Stimulated activated CD8-positive, alpha-beta memory T cell treated with anti-CD3 and anti-CD28 coated beads, Interleukin-2, amount 100 ng/mL, for 1 hour (primary cell): ENCODE results near the gene ITPRIP.

Experiments used
- DNase-seq, 2 donors: peaks; one replicate each; pipeline ENCODE4 v3.0.0-alpha.2; 2020; ENCODE audit warnings: low read depth in 2 of 2

Gene ITPRIP

DNA sequence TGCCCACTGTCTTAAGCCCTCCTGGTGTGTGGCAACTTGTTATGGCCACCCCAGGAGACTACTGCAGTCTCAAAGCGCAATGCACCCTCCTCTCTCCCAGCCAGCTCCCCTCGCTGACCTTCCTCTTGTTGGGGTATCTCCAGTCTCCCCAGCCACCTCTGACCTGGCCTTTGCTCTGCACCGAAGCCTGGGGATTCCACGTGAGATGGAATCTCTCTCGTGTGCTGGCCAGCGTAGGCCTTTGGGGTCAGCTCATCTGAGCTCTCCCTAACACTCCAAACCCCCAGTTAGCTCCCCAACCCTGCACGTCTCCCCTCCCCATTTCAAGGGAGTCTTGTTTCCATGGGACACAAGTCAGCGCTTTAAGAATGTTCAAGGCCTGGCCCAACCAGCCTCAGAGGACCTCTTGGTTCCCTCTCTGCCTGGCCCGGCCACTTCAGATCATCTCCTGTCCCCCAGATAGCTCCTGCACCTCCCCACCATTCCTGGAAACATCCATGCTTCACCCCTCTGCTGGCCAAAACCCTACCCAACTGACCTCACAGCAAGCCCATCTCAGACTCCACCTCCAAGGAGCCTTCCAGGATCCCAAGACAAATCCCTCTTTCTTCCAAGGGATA, 11.2 kb downstream of the ITPRIP start:
- DNase-seq: no peak

DNA sequence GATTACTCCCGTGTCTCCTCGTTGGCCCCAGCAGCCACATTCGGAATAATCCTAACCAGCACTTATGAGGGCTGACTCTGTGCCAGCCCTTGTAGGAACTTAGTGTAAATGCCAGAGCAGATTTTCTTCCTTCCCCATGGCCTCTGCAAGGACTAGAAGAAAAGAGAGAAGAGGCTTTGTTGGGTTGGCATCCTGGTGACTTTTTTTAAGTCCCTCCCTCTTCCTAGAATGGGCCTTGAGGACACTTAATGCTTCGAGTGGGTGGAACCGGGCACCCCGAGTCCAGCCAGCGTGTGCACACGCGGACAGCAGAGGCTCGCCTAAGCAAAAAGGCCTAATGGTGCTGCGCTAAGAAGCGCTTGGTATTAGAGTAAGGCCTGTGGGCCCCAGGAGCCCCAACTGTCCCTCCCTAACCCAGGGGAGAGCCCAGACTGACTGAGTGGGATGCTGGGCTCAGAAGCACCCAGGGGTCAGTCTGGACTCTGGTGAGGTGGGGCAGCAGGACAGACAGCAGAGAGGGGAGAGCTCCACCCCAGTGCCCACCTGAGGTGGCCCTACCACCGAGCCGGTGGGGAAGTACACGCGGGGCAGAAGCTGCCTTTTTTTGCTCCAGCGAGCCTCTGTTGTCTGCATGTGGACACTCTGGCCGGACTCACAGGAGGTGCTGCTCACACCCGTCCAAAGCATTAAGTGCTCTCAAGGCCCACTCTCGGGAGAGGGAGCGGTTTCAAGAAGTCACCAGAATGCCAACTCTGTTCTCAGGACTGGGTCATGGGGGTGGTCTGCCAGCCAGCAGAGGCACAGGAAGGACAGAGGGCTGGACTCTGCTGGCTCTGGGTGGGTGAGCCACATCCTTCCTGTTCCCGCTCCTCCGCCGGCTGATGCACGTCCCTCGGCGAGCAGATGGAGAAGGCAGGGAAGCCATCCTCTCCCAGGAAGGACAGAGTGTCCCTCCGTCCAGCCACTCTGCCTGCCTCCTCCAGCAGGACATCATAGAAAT, 12.5 kb downstream of the ITPRIP start:
- DNase-seq: no peak

- DNase-seq: no peak
Measured at GRCh38 chr10:104324931-104325330, 13.3 kb downstream of the ITPRIP start.

- no peak for DNase-seq
Measured at GRCh38 chr10:104324221-104324686, 14.0 kb downstream of the ITPRIP start.

- no peak for DNase-seq
Measured at GRCh38 chr10:104323760-104324201, 14.5 kb downstream of the ITPRIP start.

- no peak for DNase-seq
Measured at GRCh38 chr10:104323085-104323484, 15.2 kb downstream of the ITPRIP start.

- no peak for DNase-seq
Measured at GRCh38 chr10:104322416-104322782, 15.9 kb downstream of the ITPRIP start.

DNA sequence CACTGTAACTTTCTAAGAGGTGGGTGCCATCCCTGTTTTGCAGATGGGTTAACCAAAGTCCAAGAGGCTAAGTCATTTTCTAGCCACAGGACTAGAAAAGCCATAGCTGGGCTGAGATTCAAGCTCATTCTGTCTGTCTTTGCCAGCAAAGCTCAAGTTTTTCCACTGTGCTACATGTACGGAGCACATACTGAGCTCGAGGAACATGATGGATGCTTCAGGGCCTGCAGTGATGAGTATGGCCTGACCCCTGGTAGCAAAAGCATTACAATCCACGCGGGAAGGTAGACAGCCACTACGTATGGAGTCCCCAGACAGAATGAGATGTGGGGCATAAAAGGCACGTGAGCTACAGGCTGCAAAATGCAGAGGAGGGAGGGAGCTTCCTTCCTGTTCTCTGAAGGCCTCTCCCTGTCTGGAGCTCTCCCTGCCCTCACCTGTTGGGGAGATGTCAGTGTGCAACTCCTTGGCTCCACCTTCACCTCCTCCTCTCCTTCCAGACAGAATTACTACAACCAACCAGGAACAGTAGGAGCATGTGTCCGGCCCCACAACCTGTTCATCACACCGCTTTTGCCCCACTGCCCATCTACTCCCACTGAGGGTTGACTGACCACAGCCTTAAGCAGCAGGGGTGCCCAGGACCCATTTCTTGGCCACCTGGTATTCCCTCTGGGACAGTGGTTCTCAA, 16.4 kb downstream of the ITPRIP start:
- no peak for DNase-seq

DNA sequence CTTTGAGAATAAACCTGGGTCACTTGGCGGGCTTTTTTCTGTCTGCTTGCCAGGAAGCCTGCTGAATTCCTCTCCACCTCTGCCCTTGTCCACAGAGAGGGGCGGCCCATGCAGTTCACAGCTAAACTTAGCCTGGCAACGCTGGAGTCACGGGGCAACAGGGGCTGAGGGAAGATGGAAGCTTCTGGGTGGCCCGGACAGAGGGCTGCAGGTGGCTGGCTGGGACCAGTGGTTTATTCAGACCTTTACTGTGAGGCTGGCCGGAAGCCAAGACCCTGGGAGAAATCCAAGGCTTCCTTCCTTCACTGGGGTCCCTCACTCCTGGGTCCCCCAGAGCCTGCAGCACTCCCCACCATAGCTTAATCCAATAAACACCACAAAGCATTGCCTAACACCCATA, 17.0 kb downstream of the ITPRIP start:
- DNase-seq: no peak

DNA sequence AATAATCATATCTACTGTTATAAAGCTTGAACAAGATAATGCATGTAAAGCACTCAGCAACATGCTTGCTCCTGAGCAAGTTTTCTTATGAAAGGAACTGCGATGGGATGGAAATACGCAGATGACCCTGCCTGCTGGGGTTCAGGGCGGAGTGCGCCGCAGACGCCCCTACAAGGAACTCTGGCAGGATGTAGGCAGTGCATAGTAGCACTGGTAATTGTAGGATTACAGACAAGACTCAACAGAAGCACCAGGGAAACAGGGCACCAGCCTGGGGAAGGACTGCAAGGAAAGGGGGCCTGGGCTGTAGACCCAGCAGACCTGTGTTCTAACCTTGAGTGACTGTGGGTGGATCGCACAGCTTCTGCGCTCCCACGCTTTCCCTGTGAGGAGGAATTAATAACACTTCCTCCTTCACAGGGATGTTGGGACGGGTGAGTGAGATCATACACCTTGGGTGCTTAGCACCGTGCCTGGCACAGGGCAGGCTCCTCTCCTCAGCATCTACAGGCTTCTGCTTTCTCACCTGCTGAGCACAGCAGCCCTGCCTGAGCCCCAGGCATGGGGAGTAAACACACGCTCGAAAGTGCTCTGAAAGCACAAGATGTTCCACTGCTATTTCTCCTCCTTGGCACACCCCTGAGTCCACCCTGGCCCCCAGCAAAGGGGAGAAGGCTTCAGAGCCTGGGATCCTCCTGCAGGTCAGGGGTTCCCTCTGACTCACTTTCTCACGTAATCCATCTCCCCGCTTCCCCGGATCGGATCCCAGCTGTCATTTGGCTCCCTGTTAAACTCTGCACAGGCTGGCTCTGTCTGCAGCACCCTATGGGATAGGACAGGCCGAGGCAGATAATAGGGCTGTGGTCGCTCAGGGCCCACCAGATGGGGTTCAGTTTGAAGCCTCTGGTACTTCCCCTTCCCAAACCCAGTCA, 19.2 kb downstream of the ITPRIP start:
- DNase-seq: no peak

- DNase-seq: no peak
Measured at GRCh38 chr10:104318326-104318725, 19.9 kb downstream of the ITPRIP start.

DNA sequence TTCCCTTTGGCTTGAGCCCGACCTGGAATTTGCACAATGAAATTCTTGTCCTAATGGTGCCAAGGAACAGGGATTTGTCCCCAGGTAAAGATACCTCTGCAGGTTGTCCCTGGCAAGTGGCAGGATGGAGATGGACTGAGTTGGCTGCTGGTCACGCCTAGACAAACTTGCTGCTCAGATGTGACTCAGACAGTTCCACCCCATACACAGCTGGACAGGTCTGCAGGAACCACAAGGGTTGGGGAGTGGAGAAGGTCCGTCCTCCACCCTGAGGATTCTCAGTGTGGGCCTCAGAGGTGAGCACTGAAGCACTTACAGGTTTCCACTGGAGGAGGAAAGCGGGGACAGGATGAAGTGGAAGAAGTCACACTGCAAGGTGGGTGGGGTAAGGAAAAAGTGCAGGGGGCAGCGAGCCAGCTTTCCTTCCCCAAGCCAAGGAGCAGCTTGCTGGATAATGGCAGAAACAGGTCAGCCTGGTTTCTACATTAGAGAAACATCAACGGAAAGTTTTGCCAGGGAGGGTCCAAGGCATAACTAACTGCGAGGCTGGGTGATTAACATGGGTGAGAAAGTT, 20.5 kb downstream of the ITPRIP start:
- no peak for DNase-seq

GRCh38 chr10:104317269-104317710, 21.0 kb downstream of the ITPRIP start:
- DNase-seq: no peak

DNA sequence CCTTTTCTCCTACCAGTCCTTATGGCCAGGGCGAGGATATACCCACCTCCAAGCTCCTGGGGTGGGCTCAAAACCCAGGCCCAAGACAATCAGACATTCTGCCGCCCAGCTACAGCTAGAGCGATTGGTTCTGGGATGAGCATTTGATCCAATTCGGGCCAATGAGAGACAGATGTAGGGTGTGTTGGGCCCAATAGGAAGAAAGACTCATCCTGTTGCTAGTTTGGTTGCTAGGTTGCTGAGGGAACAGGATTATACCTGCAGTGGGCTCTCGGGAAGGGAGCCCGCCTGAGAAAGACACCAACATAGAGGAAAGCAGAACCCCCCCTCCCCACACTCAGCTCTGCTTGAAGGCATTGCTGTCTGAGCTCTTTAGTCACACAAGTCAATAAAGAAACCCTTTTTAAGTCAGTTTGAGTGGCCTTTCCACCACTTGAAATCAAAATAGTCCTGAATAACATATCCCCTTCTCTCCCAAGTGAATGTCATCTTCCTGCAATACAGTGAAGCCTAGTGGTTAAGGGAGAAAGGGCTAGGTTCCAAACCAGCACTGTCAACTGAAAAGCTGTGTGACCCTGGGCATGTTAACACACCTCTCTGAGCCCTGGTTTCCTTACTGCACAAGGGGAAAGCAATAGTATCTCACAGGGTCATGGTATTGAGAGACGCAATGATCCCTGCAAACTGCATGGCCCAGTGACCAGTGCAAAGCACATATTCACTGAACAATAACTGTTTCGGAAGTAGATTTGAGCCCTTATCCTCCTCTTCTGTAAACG, 21.8 kb downstream of the ITPRIP start:
- DNase-seq: no peak

GRCh38 chr10:104315486-104315921, 22.8 kb downstream of the ITPRIP start:
- no peak for DNase-seq

GRCh38 chr10:104314591-104315485, 23.4 kb downstream of the ITPRIP start:
- DNase-seq: no peak

DNA sequence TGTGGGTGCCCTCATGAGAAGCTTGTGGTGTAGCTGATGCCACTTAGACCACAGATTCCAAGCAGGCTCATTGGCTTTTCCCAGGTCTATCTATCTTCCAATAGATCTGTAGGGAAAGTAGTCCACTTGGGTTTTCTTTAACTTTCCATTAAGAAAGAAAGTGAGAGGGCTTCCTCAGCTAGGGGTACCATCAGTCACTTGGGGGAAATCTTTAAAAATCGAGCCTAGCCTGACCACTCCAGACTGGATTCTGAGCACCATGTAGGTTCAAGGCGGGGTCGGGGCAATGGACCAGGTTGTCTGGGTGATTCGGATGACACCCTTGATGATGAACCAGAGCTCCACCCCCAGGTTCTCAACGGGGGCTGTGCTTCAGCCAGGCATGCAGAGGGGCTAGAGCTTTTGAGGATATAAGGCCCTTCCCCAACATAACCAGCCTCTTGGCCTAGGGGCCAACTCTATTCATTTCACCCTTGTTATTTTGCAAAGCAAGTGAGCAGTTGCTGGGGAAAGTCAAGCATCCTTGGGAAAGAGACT, 27.0 kb downstream of the ITPRIP start:
- DNase-seq: no peak
